Activated CD8-positive, alpha-beta memory T cell treated with anti-CD3 and anti-CD28 coated beads for 1 hour (primary cell): Measurements from ENCODE around the gene MOGAT2.
A peak's percentile ranks its signal among the peaks of the same experiment; 100 is the strongest.
"Not testable (repeated sequence)": the region's sequence is repeated elsewhere in the genome, so short reads cannot be mapped to it uniquely, and the experiment has no call there.

ENCODE experiments used
- DNase-seq, 2 donors: peaks; one replicate each; pipeline ENCODE4 v3.0.0-alpha.2; 2020; ENCODE audit warnings: low read depth in 1 of 2; ENCODE audit errors: extremely low read depth in 1 of 2

Gene MOGAT2

DNA sequence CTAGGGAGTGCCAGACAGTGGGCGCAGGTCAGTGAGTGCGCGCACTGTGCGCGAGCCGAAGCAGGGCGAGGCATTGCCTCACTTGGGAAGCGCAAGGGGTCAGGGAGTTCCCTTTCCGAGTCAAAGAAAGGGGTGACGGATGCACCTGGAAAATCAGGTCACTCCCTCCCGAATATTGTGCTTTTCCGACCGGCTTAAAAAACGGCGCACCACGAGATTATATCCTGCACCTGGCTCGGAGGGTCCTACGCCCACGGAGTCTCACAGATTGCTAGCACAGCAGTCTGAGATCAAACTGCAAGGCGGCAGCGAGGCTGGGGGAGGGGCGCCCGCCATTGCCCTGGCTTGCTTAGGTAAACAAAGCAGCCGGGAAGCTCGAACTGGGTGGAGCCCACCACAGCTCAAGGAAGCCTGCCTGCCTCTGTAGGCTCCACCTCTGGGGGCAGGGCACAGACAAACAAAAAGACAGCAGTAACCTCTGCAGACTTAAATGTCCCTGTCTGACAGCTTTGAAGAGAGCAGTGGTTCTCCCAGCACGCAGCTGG is 31.2 kb downstream of the MOGAT2 start:
- DNase-seq = not testable (repeated sequence)

DNA sequence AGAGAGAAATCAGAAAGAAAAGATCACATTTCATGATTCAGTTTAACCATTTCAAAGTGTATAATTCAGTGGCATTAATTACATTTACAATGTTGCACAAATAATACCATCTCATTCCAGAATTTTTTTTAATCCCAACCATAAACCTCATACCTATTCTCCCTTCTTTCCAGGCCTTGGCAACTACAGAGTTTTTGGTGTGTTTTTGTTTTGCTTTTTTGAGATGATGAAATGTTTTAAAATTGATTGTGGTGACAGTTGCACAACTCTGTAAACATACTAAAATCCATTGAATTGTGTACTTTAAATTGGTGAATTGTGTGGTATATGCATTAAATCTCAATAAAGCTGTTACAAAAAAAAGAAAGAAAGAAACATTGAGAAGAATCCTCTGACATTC is 37.3 kb downstream of the MOGAT2 start:
- DNase-seq = not testable (repeated sequence)

DNA sequence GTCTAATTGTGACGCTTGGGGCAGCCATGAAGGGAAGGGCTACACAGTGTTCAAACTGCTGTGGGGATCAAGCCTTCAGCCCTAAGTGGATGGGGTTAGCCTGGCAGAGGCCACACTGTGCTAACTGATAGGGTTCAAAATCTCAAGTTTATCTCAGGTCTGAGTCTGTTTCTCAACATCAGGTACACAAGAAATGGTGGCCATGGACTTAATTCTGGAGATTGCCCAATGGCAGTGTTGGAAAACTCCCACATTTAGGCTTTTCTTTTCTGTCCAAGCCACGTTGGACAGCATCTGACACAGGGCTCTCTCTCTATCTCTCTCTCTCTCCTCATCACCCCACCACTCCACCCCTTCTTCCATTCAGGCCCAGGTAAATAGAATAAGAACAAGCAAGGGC is 40.0 kb downstream of the MOGAT2 start:
- DNase-seq = no peak

DNA sequence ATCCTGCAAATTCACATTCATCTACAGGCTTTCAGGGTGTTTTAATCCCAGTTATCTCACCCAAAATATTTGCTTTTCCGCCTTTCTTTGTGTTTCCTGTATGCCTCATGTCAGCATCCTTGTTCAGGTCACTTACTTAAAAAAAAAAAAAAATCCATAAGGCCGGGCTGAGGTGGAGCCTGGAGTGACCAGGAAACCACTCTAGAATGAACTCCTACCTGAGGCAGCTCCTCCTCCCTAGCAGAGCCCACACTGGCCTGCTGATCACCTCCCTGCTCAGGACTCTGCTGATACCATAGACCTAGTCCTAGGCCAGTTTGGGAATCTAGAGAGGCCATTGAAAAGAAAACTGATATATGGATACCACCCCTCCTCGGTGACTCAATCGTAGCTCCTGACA is 42.2 kb downstream of the MOGAT2 start:
- DNase-seq = no peak

DNA sequence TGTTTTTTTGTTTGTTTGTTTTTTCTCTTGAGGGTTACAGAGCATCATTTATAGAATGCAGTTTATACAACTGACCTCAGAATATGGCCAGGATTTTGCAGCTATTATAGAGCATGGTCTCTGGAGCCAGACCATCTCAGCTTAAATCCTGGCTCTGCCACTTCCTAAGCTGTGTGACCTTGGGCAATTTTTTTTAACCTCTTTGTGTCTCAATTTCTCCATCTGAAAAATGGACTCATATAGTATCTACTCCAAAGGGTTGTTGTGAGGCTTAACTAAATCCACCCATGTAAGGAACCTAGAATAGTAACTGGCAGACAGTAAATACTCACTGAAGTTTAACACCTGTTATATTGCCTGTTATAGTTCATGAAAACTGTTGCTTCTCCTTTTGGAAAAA is 42.6 kb downstream of the MOGAT2 start:
- no peak for DNase-seq

DNA sequence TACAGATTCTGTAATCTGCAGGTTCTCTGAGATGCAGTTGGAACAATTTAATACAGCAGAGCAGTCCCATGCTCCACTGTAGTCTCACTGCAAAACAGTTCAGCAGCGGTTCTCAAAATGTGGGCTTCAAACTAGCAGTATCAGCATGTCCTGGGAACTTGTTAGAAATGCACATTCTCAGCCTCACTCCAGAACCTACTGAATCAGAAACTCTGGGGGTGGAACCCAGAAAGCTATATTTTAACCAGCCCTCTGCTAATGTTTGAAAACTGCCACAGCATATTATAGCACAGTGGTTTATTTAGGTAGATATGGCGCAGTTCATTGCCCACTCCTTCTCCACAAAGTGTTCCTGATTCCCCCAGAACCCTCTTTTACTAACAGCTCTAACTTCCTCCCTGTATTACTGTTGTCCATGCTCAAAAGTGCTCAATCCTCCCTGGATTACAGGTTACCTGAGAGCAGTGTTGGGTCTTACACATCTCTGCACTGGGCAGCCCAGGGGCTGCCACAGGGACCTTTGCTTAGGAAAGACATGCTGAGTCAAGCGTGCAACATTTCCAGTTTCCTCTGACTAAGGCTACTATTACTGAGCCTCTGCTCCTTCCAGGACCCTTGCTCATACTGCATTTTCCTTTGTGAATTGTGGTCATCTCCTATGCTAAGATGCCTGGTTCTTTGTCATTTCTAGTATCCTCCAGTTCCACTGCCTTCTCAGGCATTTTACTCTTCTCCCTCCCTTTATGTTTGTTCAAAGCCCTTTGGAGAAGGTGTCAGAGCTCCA is 43.3 kb downstream of the MOGAT2 start:
- no peak for DNase-seq

DNA sequence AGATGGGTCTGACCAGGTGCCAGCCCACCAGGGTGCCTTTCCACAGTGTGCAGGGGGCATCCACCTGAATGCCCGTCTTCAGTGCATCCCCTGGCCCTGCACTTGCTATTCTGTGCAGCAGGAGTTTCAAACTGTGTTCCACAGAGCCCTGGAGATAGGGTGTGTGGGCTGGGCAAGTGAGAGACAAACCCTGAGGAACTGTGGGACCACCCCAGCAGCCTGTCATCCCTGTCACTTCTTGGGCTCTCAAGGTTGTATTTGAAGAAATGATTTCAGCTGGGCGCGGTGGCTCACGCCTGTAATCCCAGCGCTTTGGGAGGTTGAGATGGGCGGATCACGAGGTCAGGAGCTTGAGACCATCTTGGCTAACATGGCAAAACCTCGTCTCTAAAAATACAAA is 44.5 kb downstream of the MOGAT2 start:
- no peak for DNase-seq

DNA sequence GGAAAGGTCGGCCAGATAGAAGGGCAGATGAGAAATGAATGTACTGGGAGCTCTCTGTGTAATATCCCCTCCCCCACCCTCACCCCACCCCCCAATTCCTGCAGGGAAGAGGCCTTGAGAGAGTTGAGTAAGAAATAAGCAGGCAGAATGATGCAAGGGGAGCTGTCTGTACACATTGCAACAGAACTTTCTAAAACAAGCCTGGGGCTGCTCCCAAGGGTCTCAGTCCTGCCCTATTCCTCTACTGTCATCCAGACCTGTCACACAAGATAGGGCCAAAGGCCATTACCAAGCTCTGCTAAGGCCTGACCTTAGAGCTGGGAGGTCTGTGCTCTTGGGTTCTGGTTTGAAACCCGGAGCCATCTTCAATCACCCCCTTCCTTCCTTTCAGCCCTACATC is 45.2 kb downstream of the MOGAT2 start:
- no peak for DNase-seq

DNA sequence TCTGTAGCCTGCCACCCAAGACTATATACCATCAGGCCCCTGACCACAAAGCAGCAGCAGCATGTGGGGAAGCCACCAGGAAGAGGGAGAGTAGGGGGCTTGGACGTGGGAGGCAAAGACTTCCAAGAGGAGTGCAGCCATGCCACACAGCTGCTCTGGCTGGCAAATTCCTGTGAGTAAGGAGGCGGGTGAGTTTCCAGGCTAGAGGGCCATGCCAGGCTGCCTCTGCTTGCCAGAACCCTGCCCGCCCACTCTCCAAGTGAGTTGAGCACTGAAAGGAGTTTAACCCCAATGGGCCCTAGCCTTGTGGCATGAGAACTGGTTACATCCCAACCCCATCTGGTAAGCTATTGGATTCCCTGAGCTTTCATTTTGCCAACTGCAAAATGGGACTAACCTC is 46.2 kb downstream of the MOGAT2 start:
- DNase-seq = no peak

DNA sequence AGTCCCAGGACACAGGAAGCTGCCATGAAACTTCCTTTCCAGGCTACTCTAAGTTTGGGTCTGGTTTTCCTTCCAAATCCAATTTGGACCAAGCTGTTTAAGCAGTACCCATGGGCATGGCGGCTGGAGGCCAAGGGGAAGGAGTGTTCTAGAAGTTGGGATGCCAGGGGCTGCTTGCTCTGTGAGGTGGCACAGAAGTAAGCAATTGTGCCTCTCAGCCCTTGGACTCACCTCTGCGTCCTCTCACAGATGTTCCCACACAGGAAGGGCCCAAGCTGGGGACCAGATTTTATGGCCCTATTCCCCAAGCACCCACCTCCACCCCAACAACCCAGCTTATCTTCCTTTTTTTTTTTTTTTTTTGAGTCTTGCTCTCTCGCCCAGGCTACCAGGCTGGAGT is 47.5 kb downstream of the MOGAT2 start:
- DNase-seq = no peak

DNA sequence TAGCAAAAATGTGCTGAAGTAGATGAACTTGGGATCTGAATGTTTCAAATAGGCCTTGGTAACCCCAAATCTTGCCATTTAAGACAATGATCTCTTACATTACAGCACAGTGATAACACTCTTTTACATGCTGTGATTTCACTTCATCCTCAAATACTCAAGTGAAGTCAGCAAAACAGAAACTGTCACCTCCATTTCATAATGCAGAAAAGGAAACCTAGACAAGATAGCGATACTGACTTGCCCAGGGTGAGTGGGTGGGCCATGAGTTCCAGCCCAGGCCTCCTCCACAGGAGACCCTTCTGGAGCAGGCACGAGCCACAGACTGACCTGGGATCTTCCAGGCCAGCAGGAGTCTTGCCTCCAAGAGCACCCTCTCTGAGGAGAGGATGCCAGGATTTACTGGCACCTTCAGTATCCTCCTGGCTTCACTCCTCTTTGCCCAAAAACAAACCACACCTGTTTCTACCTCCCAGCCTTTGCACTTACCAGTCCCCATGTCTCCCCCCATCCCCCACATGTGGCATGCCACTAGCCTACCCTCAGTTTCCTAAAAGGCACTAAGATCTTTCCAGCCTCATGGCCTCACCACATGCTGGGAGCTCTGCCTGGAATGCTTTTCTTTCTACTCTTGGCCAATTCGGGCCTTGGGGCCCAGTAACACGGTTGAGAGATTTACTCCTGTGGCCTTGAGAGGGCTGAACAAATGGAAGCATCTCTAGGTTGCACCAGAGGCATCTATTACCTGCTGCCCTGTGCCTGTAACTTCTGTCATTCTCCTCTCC is 49.0 kb downstream of the MOGAT2 start:
- no peak for DNase-seq

DNA sequence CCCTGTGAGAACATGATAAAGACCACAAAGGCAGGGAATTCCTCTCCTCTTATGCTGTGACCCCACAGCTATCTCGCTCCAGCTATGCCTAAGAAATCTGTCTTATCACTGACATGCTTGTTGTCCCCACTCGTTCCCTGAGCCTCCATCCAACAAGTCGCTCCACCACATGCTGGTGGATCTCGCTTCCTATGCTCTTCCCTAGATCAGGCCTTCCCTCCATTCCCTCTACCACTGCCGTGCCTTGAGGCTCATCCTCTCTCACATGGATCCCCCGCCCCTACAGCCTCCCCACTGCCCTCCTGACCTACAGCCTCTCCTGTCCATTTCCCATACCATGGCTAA is 49.6 kb downstream of the MOGAT2 start:
- no peak for DNase-seq

DNA sequence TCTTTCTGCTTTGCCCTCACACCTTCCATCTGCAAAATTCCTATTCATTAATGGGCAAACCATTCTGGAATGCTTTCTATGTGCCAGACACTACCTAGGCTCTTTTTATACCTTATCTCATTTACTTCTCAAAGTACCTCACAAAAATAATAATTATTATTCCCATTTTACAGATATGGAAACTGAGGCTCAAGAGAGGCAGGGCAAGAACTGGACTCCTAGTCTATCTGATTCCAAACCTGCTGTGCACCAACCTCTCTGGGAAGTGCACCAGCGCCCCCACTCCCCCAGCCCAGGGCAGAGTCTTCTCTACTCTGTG is 50.1 kb downstream of the MOGAT2 start:
- no peak for DNase-seq

DNA sequence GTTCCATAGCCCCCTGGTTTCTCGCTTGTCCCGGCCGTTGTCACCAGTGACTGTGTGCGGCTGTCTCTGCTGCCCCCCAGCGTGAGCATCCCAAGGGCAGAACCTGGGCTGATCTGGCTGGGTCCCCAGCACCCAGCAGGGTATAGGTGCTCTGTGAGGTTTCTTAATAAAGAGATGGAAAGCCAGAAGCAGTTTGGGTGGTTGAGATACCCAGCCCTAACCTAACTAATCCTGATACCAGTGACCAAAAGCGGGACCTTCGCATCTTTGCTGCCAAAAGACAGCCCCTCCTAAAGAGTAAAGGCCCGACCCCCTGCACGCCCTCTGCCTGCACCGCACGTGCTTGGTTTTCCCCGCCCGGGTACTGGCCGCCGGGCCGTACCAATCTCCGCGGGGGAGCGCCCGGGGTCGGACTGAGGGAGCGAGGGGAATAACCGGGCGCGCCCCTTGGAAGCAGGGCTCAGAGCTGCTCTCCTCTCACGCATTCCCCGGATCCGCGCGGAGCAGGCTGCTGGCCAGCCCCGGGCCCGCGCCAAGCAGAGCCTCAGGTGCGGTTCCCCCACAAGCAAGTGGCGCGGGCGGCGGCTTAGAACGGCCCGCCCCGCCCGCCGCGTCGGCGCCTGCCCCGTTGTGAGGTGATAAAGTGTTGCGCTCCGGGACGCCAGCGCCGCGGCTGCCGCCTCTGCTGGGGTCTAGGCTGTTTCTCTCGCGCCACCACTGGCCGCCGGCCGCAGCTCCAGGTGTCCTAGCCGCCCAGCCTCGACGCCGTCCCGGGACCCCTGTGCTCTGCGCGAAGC is 50.7 kb downstream of the MOGAT2 start, which contains the start of gene DGAT2:
Gene DGAT2 (plus strand): TSS at position 667 of the 797 bp plus-strand sequence. CDS start 214 bp downstream, outside the sequence.
- peak; percentile 13 to 62 for DNase-seq

DNA sequence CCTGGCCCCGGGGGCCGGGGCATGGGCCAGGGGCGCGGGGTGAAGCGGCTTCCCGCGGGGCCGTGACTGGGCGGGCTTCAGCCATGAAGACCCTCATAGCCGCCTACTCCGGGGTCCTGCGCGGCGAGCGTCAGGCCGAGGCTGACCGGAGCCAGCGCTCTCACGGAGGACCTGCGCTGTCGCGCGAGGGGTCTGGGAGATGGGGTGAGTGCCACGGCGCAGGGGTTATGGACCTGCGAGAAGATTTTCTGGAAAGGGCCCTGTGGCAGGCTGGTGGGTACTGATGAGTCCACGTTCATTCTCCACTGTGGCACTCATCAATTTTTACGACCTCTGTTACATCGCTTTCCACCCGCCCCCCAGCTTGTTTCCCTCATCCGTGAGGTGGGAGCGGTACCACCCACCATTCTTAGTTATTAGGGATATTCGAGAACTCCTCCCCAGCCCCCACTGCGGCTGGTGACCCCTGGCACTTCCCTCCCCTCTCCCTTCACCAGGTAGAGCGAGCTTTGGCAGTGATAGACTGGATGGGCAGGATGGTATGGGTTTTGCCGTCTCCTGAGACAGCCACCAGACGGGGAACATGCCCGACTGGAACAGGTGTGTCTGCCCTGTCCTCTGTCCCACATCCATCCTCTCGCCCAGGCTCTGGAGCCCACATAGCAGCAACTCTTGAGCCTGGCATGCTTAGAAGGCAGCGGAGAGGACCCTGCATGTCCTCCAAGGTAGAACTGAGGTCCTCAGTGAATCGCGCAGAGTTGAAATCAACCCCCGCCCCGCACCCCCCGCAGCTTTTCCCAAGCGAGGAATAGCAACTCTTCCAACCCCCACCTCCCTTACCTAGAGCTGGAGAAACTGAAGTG is 51.5 kb downstream of the MOGAT2 start:
- no peak for DNase-seq

DNA sequence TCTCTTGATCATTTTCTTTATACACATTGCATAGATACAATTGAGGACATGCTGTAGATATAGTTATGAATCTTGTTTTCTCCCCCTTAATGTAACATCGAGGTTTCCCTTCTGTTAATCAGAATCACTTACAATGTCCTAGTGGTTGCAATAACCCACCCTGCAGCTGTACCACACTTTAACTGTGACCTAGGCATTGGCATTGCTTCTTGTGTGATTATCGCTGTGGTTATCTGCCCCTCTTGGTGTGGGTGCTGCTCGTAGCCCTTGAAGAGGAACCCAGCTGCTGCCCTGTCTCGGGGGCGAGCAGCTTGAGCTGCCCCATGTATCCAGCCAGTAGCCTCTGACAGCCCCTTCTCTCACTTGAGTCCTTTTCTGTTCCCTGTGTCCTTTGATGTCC is 52.5 kb downstream of the MOGAT2 start:
- no peak for DNase-seq

DNA sequence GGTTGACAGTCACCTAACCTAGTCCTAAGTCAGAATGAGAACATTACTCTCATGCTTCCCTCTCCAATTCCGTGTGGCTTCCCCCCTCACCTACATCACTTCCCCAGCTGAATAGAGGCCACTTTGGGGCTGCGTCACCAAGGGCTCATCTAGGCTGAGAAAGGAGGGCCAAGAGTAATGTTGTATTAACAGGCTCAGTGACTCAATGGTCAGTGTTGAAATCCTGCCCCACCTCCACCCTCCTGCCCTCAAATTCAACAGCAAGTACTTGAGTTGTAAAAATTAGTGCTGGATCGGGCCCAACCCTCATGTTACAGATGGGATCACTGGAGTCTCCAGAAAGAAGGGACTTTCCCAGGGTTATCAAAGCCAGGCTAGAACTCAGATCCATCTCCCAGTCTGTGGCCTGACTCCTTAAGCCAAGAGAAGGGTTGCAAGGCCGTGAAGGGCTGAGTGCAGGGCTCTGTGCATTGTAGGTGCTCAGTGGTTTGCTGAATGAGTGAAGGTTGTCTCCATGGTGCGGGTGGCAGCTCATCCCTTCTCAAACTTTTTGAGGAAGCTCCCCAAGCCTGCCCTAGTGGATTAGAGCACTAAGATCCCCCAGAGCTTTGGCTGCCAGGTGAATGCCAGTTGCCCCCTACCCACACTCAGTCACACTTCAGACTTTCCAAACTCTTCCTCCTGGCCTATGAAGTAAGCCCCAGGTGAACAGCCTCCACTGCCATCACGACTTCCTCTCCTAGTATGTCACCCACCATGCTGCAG is 54.2 kb downstream of the MOGAT2 start:
- DNase-seq = no peak

DNA sequence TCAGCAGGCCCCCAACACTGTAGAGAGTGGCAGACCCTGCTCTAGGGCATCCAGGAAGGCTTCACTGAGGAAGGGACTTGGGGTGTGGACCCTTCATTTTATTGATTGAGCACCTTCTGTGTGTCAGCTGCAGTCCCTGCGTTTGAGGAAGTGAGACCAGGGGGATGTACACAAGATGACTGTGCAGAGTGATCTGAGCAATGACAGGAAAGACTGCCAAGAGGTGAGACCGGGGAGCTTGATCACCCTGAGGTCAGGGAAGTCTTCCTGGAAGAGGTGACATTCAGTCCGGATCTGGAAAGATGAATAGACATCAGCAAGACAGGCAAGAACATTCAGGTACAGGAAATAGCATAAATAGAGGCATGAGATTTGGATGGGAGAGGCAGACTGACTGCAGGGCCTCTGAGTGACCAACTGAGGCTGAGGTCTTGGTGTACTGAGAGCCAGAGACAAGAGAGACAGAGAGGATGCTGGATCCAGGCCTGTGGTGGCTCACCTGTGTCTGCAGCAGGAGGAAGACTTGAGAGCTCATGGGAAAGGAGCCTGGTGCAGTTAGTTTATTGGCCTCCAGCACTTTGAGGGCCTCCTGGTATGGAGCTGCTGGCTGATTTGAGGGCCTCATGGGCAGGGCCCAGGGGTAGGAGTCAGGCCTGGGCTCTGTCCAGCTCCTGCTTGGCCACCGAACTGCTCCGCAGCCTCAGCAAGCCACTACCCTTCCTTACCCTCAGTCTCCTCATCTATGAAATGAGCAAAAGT is 56.1 kb downstream of the MOGAT2 start:
- no peak for DNase-seq

DNA sequence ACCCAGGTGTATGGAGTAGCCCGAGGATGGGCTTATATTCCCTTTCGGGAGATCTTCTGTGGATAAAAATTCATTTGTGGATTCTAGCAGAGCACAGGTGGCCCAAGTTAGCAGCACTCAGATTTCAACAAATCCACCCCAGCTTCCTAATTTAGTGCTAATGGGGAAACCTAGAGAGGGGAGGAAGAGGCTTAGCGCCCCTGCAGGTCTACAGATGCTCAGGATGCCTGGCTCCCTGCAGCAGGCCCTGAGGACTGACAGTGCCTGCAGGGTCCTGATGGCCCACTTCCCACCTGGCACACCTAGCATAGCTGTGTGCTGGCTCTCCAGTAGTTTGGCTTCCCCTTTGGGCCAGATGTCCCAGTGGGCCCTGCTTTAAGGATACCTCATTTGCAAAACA is 57.4 kb downstream of the MOGAT2 start:
- no peak for DNase-seq
